HEK293 (cell line): ENCODE data around the gene SPHK1.

ENCODE experiments used
- GLI2 ChIP-seq: fragments of 450-650 bp; formaldehyde crosslinking; IDR thresholded peaks from 2 replicates; pipeline ENCODE4; 2017; ENCODE audit warnings: missing biosample characterization, missing genetic modification characterization, low read depth, borderline replicate concordance
- GLI4 ChIP-seq: fragments of 450-650 bp; formaldehyde crosslinking; IDR thresholded peaks from 2 replicates; pipeline ENCODE4 v1.5.1; 2016; ENCODE audit warnings: missing biosample characterization, missing genetic modification characterization
- KLF8 ChIP-seq: fragments of 450-650 bp; formaldehyde crosslinking; IDR thresholded peaks from 2 replicates; pipeline ENCODE4 v1.5.1; 2016; ENCODE audit warnings: missing biosample characterization, missing genetic modification characterization
- SCRT2 ChIP-seq: fragments of 450-650 bp; formaldehyde crosslinking; IDR thresholded peaks from 2 replicates; pipeline ENCODE4 v1.5.1; 2016; ENCODE audit warnings: missing biosample characterization, missing genetic modification characterization
- TCF7L2 ChIP-seq: IDR thresholded peaks from 2 replicates; pipeline ENCODE4 v1.6.1; 2011; ENCODE audit warnings: low read depth, mild to moderate bottlenecking, inconsistent platforms, low read length, moderate library complexity, borderline replicate concordance
- ZBTB48 ChIP-seq: fragments of 450-650 bp; formaldehyde crosslinking; IDR thresholded peaks from 2 replicates; pipeline ENCODE4 v1.5.1; 2016; ENCODE audit warnings: missing biosample characterization, missing genetic modification characterization
- ZFP69B ChIP-seq: fragments of 450-650 bp; formaldehyde crosslinking; IDR thresholded peaks from 2 replicates; pipeline ENCODE4 v1.5.1; 2016; ENCODE audit warnings: missing biosample characterization, missing genetic modification characterization
- ZNF112 ChIP-seq: fragments of 450-650 bp; formaldehyde crosslinking; IDR thresholded peaks from 2 replicates; pipeline ENCODE4 v1.5.0; 2017; ENCODE audit warnings: missing biosample characterization, missing genetic modification characterization
- ZNF132 ChIP-seq: fragments of 450-650 bp; formaldehyde crosslinking; IDR thresholded peaks from 2 replicates; pipeline ENCODE4 v1.5.1; 2017; ENCODE audit warnings: missing biosample characterization, missing genetic modification characterization, borderline replicate concordance
- ZNF175 ChIP-seq: fragments of 450-650 bp; formaldehyde crosslinking; IDR thresholded peaks from 2 replicates; pipeline ENCODE4 v1.5.1; 2016; ENCODE audit warnings: missing biosample characterization, missing genetic modification characterization
- ZNF24 ChIP-seq: fragments of 450-650 bp; formaldehyde crosslinking; IDR thresholded peaks from 2 replicates; pipeline ENCODE4 v1.5.1; 2016; ENCODE audit warnings: missing biosample characterization, missing genetic modification characterization
- ZNF302 ChIP-seq: fragments of 450-650 bp; formaldehyde crosslinking; IDR thresholded peaks from 2 replicates; pipeline ENCODE4 v1.5.1; 2016; ENCODE audit warnings: missing biosample characterization, missing genetic modification characterization, low read depth
- ZNF354C ChIP-seq: fragments of 450-650 bp; formaldehyde crosslinking; IDR thresholded peaks from 2 replicates; pipeline ENCODE4 v1.5.1; 2016; ENCODE audit warnings: missing biosample characterization, missing genetic modification characterization, low read depth, borderline replicate concordance
- ZNF366 ChIP-seq: fragments of 450-650 bp; formaldehyde crosslinking; conservative IDR thresholded peaks from 2 replicates; pipeline ENCODE4 v1.5.1; 2016; ENCODE audit warnings: missing biosample characterization, missing genetic modification characterization
- ZNF37A ChIP-seq: fragments of 450-650 bp; IDR thresholded peaks from 2 replicates; pipeline ENCODE4 v1.5.1; 2018; ENCODE audit warnings: missing biosample characterization, missing genetic modification characterization
- ZNF433 ChIP-seq: fragments of 450-650 bp; formaldehyde crosslinking; IDR thresholded peaks from 2 replicates; pipeline ENCODE4 v1.5.1; 2016; ENCODE audit warnings: missing biosample characterization, missing genetic modification characterization, low read depth
- ZNF530 ChIP-seq: fragments of 450-650 bp; formaldehyde crosslinking; IDR thresholded peaks from 2 replicates; pipeline ENCODE4 v1.5.1; 2016; ENCODE audit warnings: low read depth, missing biosample characterization, missing genetic modification characterization
- ZNF548 ChIP-seq: fragments of 450-650 bp; formaldehyde crosslinking; IDR thresholded peaks from 2 replicates; pipeline ENCODE4 v1.5.1; 2016; ENCODE audit warnings: missing biosample characterization, missing genetic modification characterization
- ZNF624 ChIP-seq: fragments of 450-650 bp; formaldehyde crosslinking; IDR thresholded peaks from 2 replicates; pipeline ENCODE4 v1.5.1; 2017; ENCODE audit warnings: missing biosample characterization, missing genetic modification characterization
- ZSCAN30 ChIP-seq: fragments of 450-650 bp; IDR thresholded peaks from 2 replicates; pipeline ENCODE4 v1.5.1; 2018; ENCODE audit warnings: missing biosample characterization, mild to moderate bottlenecking, missing genetic modification characterization, moderate library complexity
- TF ChIP-seq, protein P1 (sequence below): fragments of 450-650 bp; formaldehyde crosslinking; IDR thresholded peaks from 2 replicates; pipeline ENCODE4 v1.5.1; 2016; ENCODE audit warnings: missing biosample characterization, missing genetic modification characterization
- TF ChIP-seq, protein P2 (sequence below): fragments of 450-650 bp; formaldehyde crosslinking; IDR thresholded peaks from 2 replicates; pipeline ENCODE4 v1.5.1; 2016; ENCODE audit warnings: missing biosample characterization, missing genetic modification characterization
- TF ChIP-seq, protein P3 (sequence below): fragments of 450-650 bp; formaldehyde crosslinking; IDR thresholded peaks from 2 replicates; pipeline ENCODE4 v1.5.1; 2016; ENCODE audit warnings: missing biosample characterization, missing genetic modification characterization
- TF ChIP-seq, protein P4 (sequence below): fragments of 450-650 bp; formaldehyde crosslinking; IDR thresholded peaks from 2 replicates; pipeline ENCODE4 v1.5.1; 2016; ENCODE audit warnings: missing biosample characterization, missing genetic modification characterization
- TF ChIP-seq, protein P5 (sequence below): fragments of 450-650 bp; formaldehyde crosslinking; IDR thresholded peaks from 2 replicates; pipeline ENCODE4 v1.5.0; 2017; ENCODE audit warnings: missing biosample characterization, missing genetic modification characterization, borderline replicate concordance
- TF ChIP-seq, protein P6 (sequence below): fragments of 450-650 bp; formaldehyde crosslinking; IDR thresholded peaks from 2 replicates; pipeline ENCODE4 v1.5.1; 2017; ENCODE audit warnings: missing biosample characterization, mild to moderate bottlenecking, missing genetic modification characterization, moderate library complexity
- TF ChIP-seq, protein P7 (sequence below): fragments of 450-650 bp; formaldehyde crosslinking; IDR thresholded peaks from 2 replicates; pipeline ENCODE4 v1.5.1; 2016; ENCODE audit warnings: missing biosample characterization, missing genetic modification characterization

SPHK1 gene

DNA sequence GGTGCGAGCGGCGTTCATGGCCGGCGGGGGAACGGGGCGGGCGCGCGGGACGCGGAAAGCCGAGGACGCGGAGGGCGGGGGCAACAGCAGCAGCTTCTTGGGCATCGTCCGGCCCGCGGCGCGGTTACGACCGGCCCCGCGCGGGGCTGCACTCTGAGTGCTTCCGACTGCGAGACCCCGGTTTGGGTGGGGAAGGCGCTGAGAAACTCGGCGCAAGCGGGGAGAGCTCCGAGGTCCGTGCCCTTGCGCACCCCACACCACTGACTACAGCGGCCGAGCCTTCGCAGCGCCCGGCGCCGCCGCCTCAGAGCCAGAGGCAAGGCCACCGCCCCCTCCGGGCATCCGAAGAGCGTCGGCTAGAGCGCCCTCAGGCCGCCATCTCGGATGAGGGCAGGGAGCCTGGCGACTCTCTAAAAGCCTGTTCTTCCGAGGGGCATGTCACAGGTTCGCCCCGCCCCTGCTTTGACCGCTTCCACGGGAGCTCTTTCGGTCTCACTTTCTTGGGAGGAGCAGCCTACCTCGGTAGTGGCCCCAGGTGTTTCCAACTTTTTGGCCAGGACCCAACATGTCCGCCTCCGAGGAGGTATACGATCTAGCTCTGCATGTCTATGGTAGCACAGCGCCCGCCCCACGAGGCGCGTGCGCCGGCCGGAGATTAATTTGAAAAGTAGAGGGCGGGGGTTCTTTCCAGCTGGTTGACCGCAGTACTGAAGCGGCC, 30.7 kb upstream of the SPHK1 start, which contains the start of gene PRPSAP1 (continued):
- TF ChIP-seq, protein P1, sequence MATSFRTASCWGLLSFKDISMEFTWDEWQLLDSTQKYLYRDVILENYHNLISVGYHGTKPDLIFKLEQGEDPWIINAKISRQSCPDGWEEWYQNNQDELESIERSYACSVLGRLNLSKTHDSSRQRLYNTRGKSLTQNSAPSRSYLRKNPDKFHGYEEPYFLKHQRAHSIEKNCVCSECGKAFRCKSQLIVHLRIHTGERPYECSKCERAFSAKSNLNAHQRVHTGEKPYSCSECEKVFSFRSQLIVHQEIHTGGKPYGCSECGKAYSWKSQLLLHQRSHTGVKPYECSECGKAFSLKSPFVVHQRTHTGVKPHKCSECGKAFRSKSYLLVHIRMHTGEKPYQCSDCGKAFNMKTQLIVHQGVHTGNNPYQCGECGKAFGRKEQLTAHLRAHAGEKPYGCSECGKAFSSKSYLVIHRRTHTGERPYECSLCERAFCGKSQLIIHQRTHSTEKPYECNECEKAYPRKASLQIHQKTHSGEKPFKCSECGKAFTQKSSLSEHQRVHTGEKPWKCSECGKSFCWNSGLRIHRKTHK: no peak
- no peak for TF ChIP-seq ZNF37A
- TF ChIP-seq, protein P2, sequence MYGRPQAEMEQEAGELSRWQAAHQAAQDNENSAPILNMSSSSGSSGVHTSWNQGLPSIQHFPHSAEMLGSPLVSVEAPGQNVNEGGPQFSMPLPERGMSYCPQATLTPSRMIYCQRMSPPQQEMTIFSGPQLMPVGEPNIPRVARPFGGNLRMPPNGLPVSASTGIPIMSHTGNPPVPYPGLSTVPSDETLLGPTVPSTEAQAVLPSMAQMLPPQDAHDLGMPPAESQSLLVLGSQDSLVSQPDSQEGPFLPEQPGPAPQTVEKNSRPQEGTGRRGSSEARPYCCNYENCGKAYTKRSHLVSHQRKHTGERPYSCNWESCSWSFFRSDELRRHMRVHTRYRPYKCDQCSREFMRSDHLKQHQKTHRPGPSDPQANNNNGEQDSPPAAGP (tag by site-specific recombination): peak; percentile 94
- no peak for TF ChIP-seq ZNF548 (tag by site-specific recombination)
- no peak for TF ChIP-seq ZNF354C (tag by site-specific recombination)
- TF ChIP-seq ZNF433 (tag by site-specific recombination): no peak
- TF ChIP-seq ZFP69B (tag by site-specific recombination): peak; percentile 67; the same call in 1 of the 2 replicates
- no peak for TF ChIP-seq ZNF366 (tag by site-specific recombination)
- peak; percentile 90; the same call in 1 of the 2 replicates for TF ChIP-seq ZNF24 (tag by site-specific recombination)
- no peak for TF ChIP-seq ZNF132 (tag by site-specific recombination)
- TF ChIP-seq SCRT2 (tag by site-specific recombination): peak; percentile 54; the same call in 1 of the 2 replicates
- TF ChIP-seq ZNF175 (tag by site-specific recombination): no peak
- TF ChIP-seq, protein P3, sequence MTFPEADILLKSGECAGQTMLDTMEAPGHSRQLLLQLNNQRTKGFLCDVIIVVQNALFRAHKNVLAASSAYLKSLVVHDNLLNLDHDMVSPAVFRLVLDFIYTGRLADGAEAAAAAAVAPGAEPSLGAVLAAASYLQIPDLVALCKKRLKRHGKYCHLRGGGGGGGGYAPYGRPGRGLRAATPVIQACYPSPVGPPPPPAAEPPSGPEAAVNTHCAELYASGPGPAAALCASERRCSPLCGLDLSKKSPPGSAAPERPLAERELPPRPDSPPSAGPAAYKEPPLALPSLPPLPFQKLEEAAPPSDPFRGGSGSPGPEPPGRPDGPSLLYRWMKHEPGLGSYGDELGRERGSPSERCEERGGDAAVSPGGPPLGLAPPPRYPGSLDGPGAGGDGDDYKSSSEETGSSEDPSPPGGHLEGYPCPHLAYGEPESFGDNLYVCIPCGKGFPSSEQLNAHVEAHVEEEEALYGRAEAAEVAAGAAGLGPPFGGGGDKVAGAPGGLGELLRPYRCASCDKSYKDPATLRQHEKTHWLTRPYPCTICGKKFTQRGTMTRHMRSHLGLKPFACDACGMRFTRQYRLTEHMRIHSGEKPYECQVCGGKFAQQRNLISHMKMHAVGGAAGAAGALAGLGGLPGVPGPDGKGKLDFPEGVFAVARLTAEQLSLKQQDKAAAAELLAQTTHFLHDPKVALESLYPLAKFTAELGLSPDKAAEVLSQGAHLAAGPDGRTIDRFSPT: peak; percentile 86
- TF ChIP-seq GLI2: no peak
- TF ChIP-seq, protein P4, sequence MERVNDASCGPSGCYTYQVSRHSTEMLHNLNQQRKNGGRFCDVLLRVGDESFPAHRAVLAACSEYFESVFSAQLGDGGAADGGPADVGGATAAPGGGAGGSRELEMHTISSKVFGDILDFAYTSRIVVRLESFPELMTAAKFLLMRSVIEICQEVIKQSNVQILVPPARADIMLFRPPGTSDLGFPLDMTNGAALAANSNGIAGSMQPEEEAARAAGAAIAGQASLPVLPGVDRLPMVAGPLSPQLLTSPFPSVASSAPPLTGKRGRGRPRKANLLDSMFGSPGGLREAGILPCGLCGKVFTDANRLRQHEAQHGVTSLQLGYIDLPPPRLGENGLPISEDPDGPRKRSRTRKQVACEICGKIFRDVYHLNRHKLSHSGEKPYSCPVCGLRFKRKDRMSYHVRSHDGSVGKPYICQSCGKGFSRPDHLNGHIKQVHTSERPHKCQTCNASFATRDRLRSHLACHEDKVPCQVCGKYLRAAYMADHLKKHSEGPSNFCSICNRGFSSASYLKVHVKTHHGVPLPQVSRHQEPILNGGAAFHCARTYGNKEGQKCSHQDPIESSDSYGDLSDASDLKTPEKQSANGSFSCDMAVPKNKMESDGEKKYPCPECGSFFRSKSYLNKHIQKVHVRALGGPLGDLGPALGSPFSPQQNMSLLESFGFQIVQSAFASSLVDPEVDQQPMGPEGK (tag by site-specific recombination): peak; percentile 68
- TF ChIP-seq, protein P5, sequence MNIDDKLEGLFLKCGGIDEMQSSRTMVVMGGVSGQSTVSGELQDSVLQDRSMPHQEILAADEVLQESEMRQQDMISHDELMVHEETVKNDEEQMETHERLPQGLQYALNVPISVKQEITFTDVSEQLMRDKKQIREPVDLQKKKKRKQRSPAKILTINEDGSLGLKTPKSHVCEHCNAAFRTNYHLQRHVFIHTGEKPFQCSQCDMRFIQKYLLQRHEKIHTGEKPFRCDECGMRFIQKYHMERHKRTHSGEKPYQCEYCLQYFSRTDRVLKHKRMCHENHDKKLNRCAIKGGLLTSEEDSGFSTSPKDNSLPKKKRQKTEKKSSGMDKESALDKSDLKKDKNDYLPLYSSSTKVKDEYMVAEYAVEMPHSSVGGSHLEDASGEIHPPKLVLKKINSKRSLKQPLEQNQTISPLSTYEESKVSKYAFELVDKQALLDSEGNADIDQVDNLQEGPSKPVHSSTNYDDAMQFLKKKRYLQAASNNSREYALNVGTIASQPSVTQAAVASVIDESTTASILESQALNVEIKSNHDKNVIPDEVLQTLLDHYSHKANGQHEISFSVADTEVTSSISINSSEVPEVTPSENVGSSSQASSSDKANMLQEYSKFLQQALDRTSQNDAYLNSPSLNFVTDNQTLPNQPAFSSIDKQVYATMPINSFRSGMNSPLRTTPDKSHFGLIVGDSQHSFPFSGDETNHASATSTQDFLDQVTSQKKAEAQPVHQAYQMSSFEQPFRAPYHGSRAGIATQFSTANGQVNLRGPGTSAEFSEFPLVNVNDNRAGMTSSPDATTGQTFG: peak; percentile 81; the same call in 1 of the 2 replicates
- no peak for TF ChIP-seq ZNF112
- 0 out of 2 replicates have a peak, but pooled peaks have one; percentile 22 for TF ChIP-seq GLI4 (tag by site-specific recombination)
- peak; percentile 77 for TF ChIP-seq ZSCAN30 (tag by site-specific recombination)
- no peak for TF ChIP-seq ZNF624
- no peak for TF ChIP-seq ZBTB48
- TF ChIP-seq, protein P6, sequence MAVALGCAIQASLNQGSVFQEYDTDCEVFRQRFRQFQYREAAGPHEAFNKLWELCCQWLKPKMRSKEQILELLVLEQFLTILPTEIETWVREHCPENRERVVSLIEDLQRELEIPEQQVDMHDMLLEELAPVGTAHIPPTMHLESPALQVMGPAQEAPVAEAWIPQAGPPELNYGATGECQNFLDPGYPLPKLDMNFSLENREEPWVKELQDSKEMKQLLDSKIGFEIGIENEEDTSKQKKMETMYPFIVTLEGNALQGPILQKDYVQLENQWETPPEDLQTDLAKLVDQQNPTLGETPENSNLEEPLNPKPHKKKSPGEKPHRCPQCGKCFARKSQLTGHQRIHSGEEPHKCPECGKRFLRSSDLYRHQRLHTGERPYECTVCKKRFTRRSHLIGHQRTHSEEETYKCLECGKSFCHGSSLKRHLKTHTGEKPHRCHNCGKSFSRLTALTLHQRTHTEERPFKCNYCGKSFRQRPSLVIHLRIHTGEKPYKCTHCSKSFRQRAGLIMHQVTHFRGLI: peak; percentile 96
- peak; percentile 99 for TF ChIP-seq KLF8 (tag by site-specific recombination)
- TF ChIP-seq, protein P7, sequence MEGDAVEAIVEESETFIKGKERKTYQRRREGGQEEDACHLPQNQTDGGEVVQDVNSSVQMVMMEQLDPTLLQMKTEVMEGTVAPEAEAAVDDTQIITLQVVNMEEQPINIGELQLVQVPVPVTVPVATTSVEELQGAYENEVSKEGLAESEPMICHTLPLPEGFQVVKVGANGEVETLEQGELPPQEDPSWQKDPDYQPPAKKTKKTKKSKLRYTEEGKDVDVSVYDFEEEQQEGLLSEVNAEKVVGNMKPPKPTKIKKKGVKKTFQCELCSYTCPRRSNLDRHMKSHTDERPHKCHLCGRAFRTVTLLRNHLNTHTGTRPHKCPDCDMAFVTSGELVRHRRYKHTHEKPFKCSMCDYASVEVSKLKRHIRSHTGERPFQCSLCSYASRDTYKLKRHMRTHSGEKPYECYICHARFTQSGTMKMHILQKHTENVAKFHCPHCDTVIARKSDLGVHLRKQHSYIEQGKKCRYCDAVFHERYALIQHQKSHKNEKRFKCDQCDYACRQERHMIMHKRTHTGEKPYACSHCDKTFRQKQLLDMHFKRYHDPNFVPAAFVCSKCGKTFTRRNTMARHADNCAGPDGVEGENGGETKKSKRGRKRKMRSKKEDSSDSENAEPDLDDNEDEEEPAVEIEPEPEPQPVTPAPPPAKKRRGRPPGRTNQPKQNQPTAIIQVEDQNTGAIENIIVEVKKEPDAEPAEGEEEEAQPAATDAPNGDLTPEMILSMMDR (tag by site-specific recombination): peak; percentile 69
- TF ChIP-seq ZNF302 (tag by site-specific recombination): no peak
- no peak for TF ChIP-seq ZNF530
- TF ChIP-seq TCF7L2: no peak
